ENCODE measurements around the gene CYTH4. TPM values are rescaled to one million over a fixed set of nuclear protein-coding genes. Genes with fewer than 3 reads are reported as not detected.

CYTH4 gene
- total RNA-seq, 4 donors from 2014 or later: 1.9 to 10.3 (median 3.4) TPM

- no peak for DNase-seq
- WGBS, 2 donors: 48 to 52% methylated on average over 4 of the region's 8 CpGs
- H3K4me3 ChIP-seq: peak overlapping the region; percentile 10 to 63 (median 36)
- peak overlapping the region; percentile 26 to 84 (median 66) for H3K27ac ChIP-seq
- H3K9me3 ChIP-seq: no peaks in the 10 kb centered on the region
- no peaks in the 10 kb centered on the region for H3K36me3 ChIP-seq
- peaks cover 0 to 8% (median 7%) of the 10 kb centered on the region in 3 donors for H3K4me1 ChIP-seq
- H3K27me3 ChIP-seq: peaks cover 0 to 68% (median 0%) of the 10 kb centered on the region in 4 donors
- intact Hi-C loops (cut with DNase I): no loop called here
- TF ChIP-seq CTCF (IDR thresholded peaks at IDR 0.05) (peak in 2 of 6 experiments; percentile 17 to 24), POLR2A (IDR thresholded peaks at IDR 0.05) (no peak)
Observed at GRCh38 chr22:37283393-37283937, 1.2 kb downstream of the CYTH4 start.

- intact Hi-C loops (cut with DNase I): no loop called here
Observed at GRCh38 chr22:37284126-37284804, 2.0 kb downstream of the CYTH4 start.

GRCh38 chr22:37284805-37285355, 2.6 kb downstream of the CYTH4 start:
- Histone ChIP-seq H3K36me3 (no peaks in the 10 kb centered on the region), H3K9me3 (no peaks in the 10 kb centered on the region), H3K4me3 (peak overlapping the region in 3 of 4 donors; percentile 27 to 63 (median 44)), H3K4me1 (peaks cover 0 to 8% (median 7%) of the 10 kb centered on the region in 3 donors), H3K27ac (peak overlapping the region in 3 of 4 donors; percentile 53 to 84 (median 78)), H3K27me3 (peaks cover 0 to 61% (median 0%) of the 10 kb centered on the region in 4 donors)
- 33 to 38% methylated on average over 4 of the region's 14 CpGs for WGBS, 2 donors
- no peak for DNase-seq
- no peak for TF ChIP-seq CTCF (IDR thresholded peaks at IDR 0.05)
- peak in 1 of 4 donors; percentile 20 for TF ChIP-seq POLR2A (IDR thresholded peaks at IDR 0.05)
- intact Hi-C loops (cut with DNase I): no loop called here

More at GRCh38 chr22:37284126-37284804, 2.0 kb downstream of the CYTH4 start:
- 39 to 54% methylated on average over 6 to 8 of the region's 9 CpGs for WGBS, 2 donors
- no peaks in the 10 kb centered on the region for H3K36me3 ChIP-seq
- H3K9me3 ChIP-seq: no peaks in the 10 kb centered on the region
- peak overlapping the region; percentile 10 to 63 (median 36) for H3K4me3 ChIP-seq
- H3K27ac ChIP-seq: peak overlapping the region; percentile 26 to 84 (median 66)
- H3K27me3 ChIP-seq: peaks cover 0 to 67% (median 0%) of the 10 kb centered on the region in 4 donors
- no peak for DNase-seq
- H3K4me1 ChIP-seq: peaks cover 0 to 8% (median 7%) of the 10 kb centered on the region in 3 donors
- TF ChIP-seq CTCF (IDR thresholded peaks at IDR 0.05) (no peak), POLR2A (IDR thresholded peaks at IDR 0.05) (no peak)

- H3K27ac ChIP-seq: no peak overlapping the region
- H3K36me3 ChIP-seq: no peaks in the 10 kb centered on the region
- 78 to 85% methylated on average over 9 of the region's 10 CpGs for WGBS, 2 donors
- peaks cover 0 to 8% (median 7%) of the 10 kb centered on the region in 3 donors for H3K4me1 ChIP-seq
- H3K27me3 ChIP-seq: peaks cover 0 to 61% (median 0%) of the 10 kb centered on the region in 4 donors
- intact Hi-C loops (cut with DNase I): no loop called here
- no peaks in the 10 kb centered on the region for H3K9me3 ChIP-seq
- TF ChIP-seq CTCF (IDR thresholded peaks at IDR 0.05) (no peak), POLR2A (IDR thresholded peaks at IDR 0.05) (no peak)
- no peak overlapping the region for H3K4me3 ChIP-seq
- no peak for DNase-seq
Observed at GRCh38 chr22:37285937-37286336, 3.6 kb downstream of the CYTH4 start.

- intact Hi-C loops (cut with DNase I): no loop called here
- no peaks in the 10 kb centered on the region for H3K36me3 ChIP-seq
- H3K4me1 ChIP-seq: peaks cover 0 to 8% (median 0%) of the 10 kb centered on the region in 3 donors
- no peaks in the 10 kb centered on the region for H3K9me3 ChIP-seq
- DNase-seq: no peak
- H3K4me3 ChIP-seq: no peak overlapping the region
- no peak overlapping the region for H3K27ac ChIP-seq
- TF ChIP-seq POLR2A (IDR thresholded peaks at IDR 0.05): no peak
- no peak for TF ChIP-seq CTCF (IDR thresholded peaks at IDR 0.05)
- H3K27me3 ChIP-seq: peaks cover 0 to 61% (median 0%) of the 10 kb centered on the region in 4 donors
- 10 to 56% methylated on average over 2 to 7 of the region's 10 CpGs for WGBS, 2 donors
Observed at GRCh38 chr22:37287550-37287951, 5.2 kb downstream of the CYTH4 start.
